ENCODE measurements around the gene P3H1. TPM values are rescaled to one million over a fixed set of nuclear protein-coding genes. Genes with fewer than 3 reads are reported as not detected.

P3H1 gene
- total and polyA plus RNA-seq, 4 donors: 31.0 to 49.0 (median 35.0) TPM

DNA sequence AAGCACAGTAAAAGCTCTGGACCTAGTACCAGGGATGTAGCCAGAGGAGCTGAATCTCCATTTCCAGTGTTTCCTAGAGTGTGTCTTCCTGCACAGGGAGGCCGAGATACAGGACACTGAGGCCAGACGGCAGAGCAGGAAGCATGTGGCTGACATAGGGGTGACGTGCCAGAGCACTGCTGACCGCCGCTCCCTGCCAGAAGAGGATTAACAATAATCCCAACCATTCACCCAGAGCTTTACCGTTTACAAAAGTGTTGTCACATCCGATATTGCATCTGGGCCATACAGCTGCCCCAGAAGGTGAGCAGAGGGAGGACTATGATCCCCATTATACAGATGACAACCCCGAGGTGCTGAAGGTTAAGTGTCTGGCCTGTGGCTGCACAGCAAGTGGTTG lies 21.0 kb downstream of the P3H1 start:
- TF ChIP-seq, protein P1, sequence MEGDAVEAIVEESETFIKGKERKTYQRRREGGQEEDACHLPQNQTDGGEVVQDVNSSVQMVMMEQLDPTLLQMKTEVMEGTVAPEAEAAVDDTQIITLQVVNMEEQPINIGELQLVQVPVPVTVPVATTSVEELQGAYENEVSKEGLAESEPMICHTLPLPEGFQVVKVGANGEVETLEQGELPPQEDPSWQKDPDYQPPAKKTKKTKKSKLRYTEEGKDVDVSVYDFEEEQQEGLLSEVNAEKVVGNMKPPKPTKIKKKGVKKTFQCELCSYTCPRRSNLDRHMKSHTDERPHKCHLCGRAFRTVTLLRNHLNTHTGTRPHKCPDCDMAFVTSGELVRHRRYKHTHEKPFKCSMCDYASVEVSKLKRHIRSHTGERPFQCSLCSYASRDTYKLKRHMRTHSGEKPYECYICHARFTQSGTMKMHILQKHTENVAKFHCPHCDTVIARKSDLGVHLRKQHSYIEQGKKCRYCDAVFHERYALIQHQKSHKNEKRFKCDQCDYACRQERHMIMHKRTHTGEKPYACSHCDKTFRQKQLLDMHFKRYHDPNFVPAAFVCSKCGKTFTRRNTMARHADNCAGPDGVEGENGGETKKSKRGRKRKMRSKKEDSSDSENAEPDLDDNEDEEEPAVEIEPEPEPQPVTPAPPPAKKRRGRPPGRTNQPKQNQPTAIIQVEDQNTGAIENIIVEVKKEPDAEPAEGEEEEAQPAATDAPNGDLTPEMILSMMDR (IDR thresholded peaks at IDR 0.05; ENCODE audit: control extremely low read depth, extremely low read depth): no peak
- H3K27me3 ChIP-seq (ENCODE audit: control insufficient read depth in 3 of 3, insufficient read depth in 3 of 3, low read length in 2 of 3): no peaks in the 10 kb centered on the region
- ATAC-seq (ENCODE audit: insufficient read depth, low FRiP score) (no peak), DNase-seq (no peak)
- no peak overlapping the region for H3K4me3 ChIP-seq
- WGBS, 2 donors: 86 to 89% methylated on average over 8 of the region's 8 CpGs
- peaks cover 0 to 9% (median 0%) of the 10 kb centered on the region in 5 donors for H3K4me1 ChIP-seq (ENCODE audit: control insufficient read depth in 5 of 5, insufficient read depth in 5 of 5, low read length in 5 of 5)
- H3K36me3 ChIP-seq (ENCODE audit: control insufficient read depth in 4 of 4, insufficient read depth in 4 of 4, low read length in 4 of 4): peaks cover 0 to 36% (median 20%) of the 10 kb centered on the region in 4 donors
- no peak overlapping the region for H3K9ac ChIP-seq (ENCODE audit: insufficient read depth in 1 of 2, low read length in 2 of 2)
- H3K27ac ChIP-seq (ENCODE audit: low read depth in 1 of 2, low read length in 1 of 2): no peak overlapping the region
- H3K9me3 ChIP-seq (ENCODE audit: control insufficient read depth in 4 of 4, insufficient read depth in 3 of 4, low read length in 3 of 4): no peaks in the 10 kb centered on the region

DNA sequence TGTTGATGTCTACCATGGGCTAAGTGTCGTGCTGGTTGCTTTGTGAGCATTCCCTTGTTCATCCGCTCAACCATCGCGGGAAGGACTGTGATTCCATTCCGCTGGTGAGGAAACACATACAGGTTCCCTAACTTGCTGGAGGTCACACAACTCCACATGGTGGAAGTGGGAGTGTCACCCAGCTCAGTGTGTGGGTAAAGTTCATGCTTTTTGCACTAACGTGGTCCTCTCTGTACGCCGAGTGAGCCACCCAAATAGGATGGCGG lies 22.7 kb downstream of the P3H1 start:
- ATAC-seq (ENCODE audit: insufficient read depth, low FRiP score) (no peak), DNase-seq (no peak)
- Histone ChIP-seq H3K27ac (ENCODE audit: low read depth in 1 of 2, low read length in 1 of 2) (no peak overlapping the region), H3K9me3 (ENCODE audit: control insufficient read depth in 4 of 4, insufficient read depth in 3 of 4, low read length in 3 of 4) (no peaks in the 10 kb centered on the region), H3K9ac (ENCODE audit: insufficient read depth in 1 of 2, low read length in 2 of 2) (no peak overlapping the region), H3K36me3 (ENCODE audit: control insufficient read depth in 4 of 4, insufficient read depth in 4 of 4, low read length in 4 of 4) (peaks cover 0 to 27% (median 13%) of the 10 kb centered on the region in 4 donors), H3K27me3 (ENCODE audit: control insufficient read depth in 3 of 3, insufficient read depth in 3 of 3, low read length in 2 of 3) (no peaks in the 10 kb centered on the region), H3K4me3 (no peak overlapping the region), H3K4me1 (ENCODE audit: control insufficient read depth in 5 of 5, insufficient read depth in 5 of 5, low read length in 5 of 5) (peaks cover 0 to 27% (median 0%) of the 10 kb centered on the region in 5 donors)
- 91 to 93% methylated on average over 9 of the region's 9 CpGs for WGBS, 2 donors
- TF ChIP-seq, protein P1 (IDR thresholded peaks at IDR 0.05; ENCODE audit: control extremely low read depth, extremely low read depth): no peak

DNA sequence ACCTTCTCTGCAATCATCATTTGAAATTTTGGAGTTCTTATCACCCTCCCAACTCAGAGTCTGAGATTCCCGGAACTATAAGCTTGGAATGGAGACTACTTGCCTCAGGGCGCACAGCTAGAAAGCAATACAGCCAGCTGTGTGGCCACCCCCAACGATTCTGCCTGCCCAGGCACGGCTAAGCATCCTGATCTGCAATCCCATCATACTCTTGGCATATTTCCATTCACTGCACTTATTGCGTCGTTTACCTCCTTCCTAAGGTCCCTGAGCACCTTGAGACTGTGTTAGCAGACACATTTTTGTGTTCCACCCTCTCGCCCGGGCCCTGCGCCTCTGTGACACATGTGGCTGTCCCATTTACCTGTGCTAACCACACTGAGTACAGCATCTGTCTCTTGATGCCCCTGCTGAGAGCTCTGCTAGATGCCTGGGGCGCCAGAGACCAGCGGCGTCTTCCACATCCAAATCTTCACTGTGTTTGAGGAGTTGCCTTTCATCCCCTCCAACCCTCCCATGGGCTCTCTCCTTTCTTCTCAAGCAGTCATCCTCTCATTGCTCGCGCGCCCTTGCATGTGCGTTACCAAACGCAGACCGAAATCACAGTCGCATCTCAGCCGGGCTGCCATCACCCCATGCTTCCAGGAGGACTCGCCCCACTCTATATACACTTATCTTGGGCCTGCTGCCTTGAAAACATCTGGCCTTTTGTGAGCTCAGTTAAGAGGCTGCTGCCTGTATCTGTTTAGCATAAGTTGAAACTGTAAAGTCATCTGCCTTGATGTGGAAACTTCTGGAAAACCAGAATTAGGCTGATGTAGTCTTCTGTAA lies 23.3 kb downstream of the P3H1 start:
- no peak for ATAC-seq (ENCODE audit: insufficient read depth, low FRiP score)
- no peak for DNase-seq
- H3K27ac ChIP-seq (ENCODE audit: low read depth in 1 of 2, low read length in 1 of 2): no peak overlapping the region

More for the DNA sequence above, 23.3 kb downstream of the P3H1 start:
- Histone ChIP-seq H3K4me3 (no peak overlapping the region), H3K36me3 (ENCODE audit: control insufficient read depth in 4 of 4, insufficient read depth in 4 of 4, low read length in 4 of 4) (peaks cover 0 to 22% (median 13%) of the 10 kb centered on the region in 4 donors), H3K9me3 (ENCODE audit: control insufficient read depth in 4 of 4, insufficient read depth in 3 of 4, low read length in 3 of 4) (no peaks in the 10 kb centered on the region), H3K9ac (ENCODE audit: insufficient read depth in 1 of 2, low read length in 2 of 2) (no peak overlapping the region), H3K27me3 (ENCODE audit: control insufficient read depth in 3 of 3, insufficient read depth in 3 of 3, low read length in 2 of 3) (no peaks in the 10 kb centered on the region), H3K4me1 (ENCODE audit: control insufficient read depth in 5 of 5, insufficient read depth in 5 of 5, low read length in 5 of 5) (peaks cover 0 to 28% (median 0%) of the 10 kb centered on the region in 5 donors)
- WGBS, 2 donors: 74 to 80% methylated on average over 21 of the region's 21 CpGs
- TF ChIP-seq, protein P1 (IDR thresholded peaks at IDR 0.05; ENCODE audit: control extremely low read depth, extremely low read depth): no peak

Measured in lung (tissue), 12 donors.